HepG2 (cell line): Measurements from ENCODE around the gene P4HA1. TPM values are rescaled to one million over a fixed set of nuclear protein-coding genes. Genes with fewer than 3 reads are reported as not detected.
A peak's percentile ranks its signal among the peaks of the same experiment; 100 is the strongest.

Experiments used
- GATAD1 ChIP-seq: IDR thresholded peaks from 2 replicates; pipeline ENCODE4 v1.6.1; 2016; ENCODE audit warnings: missing genetic modification reagents, missing compliant biosample characterization
- HIVEP1 ChIP-seq: sonication (generic); formaldehyde crosslinking; IDR thresholded peaks from 2 replicates; pipeline ENCODE4 v1.4.0; 2020; ENCODE audit warnings: mild to moderate bottlenecking, missing genetic modification reagents
- MYPOP ChIP-seq: sonication (generic); formaldehyde crosslinking; IDR thresholded peaks from 2 replicates; pipeline ENCODE4 v1.8.1; 2023; ENCODE audit warnings: mild to moderate bottlenecking, moderate library complexity, missing genetic modification reagents
- POLR2G ChIP-seq: fragments of 200-400 bp; formaldehyde crosslinking; IDR thresholded peaks from 2 replicates; pipeline ENCODE4 v1.6.1; 2018; ENCODE audit warnings: mild to moderate bottlenecking, low read depth, low read length, moderate library complexity
- PRDM15 ChIP-seq: sonication (generic); formaldehyde crosslinking; IDR thresholded peaks from 2 replicates; pipeline ENCODE4 v1.4.0; 2020; ENCODE audit warnings: missing genetic modification reagents
- RCOR2 ChIP-seq: IDR thresholded peaks from 2 replicates; pipeline ENCODE4 v1.6.1; 2016; ENCODE audit warnings: missing biosample characterization, missing genetic modification reagents
- SIX1 ChIP-seq: sonication (generic); formaldehyde crosslinking; IDR thresholded peaks from 2 replicates; pipeline ENCODE4 v1.4.0; 2020; ENCODE audit warnings: missing genetic modification reagents, borderline replicate concordance
- SMAD1 ChIP-seq: sonication (generic); formaldehyde crosslinking; IDR thresholded peaks from 2 replicates; pipeline ENCODE4 v1.4.0; 2020; ENCODE audit warnings: missing genetic modification reagents, low read depth, mild to moderate bottlenecking, borderline replicate concordance
- SRSF4 ChIP-seq: fragments of 200-400 bp; formaldehyde crosslinking; IDR thresholded peaks from one replicate; pipeline ENCODE4 v1.6.1; 2018; ENCODE audit warnings: mild to moderate bottlenecking, low read depth, low read length, moderate library complexity; ENCODE audit not compliant: poor library complexity, severe bottlenecking
- ZFP82 ChIP-seq: sonication (generic); formaldehyde crosslinking; IDR thresholded peaks from 2 replicates; pipeline ENCODE4 v1.5.1; 2020; ENCODE audit warnings: mild to moderate bottlenecking, missing genetic modification reagents, borderline replicate concordance
- ZNF333 ChIP-seq: sonication (generic); formaldehyde crosslinking; IDR thresholded peaks from 2 replicates; pipeline ENCODE4 v1.4.0; 2020; ENCODE audit warnings: mild to moderate bottlenecking, missing genetic modification reagents, borderline replicate concordance
- ZNF33A ChIP-seq: sonication (generic); formaldehyde crosslinking; IDR thresholded peaks from 2 replicates; pipeline ENCODE4 v1.5.1; 2020; ENCODE audit warnings: missing genetic modification reagents, mild to moderate bottlenecking, moderate library complexity, borderline replicate concordance
- ZNF816 ChIP-seq: sonication (generic); formaldehyde crosslinking; IDR thresholded peaks from 2 replicates; pipeline ENCODE4 v1.8.0; 2022; ENCODE audit warnings: missing genetic modification reagents, mild to moderate bottlenecking, borderline replicate concordance
- polyA plus RNA-seq, 8 experiments: library from polyadenylated mRNA; depleted of rRNA in 3 of 8; stranded (reverse) in 7 of 8; unstranded in 1 of 8; fragments of >200 nt; fragmentation: Illumina TruSeq in 4 of 8; extraction: Trizol in 4 of 8; gene quantifications; 2 replicates each; pipeline versions ENCODE4 v1.2.1 to v1.2.3, GENCODE V29; 2011 to 2016; ENCODE audit warnings: low read depth in 4 of 8, missing spikeins in 1 of 8, mixed read lengths in 1 of 8; ENCODE audit not compliant: insufficient read depth in 1 of 8
- total RNA-seq, 5 experiments: library from RNA; depleted of rRNA; stranded (reverse); fragments of >200 nt; fragmentation: Illumina TruSeq; extraction: Trizol; gene quantifications; 2 replicates each; pipeline ENCODE4 v1.2.3, GENCODE V29; 2016; ENCODE audit warnings: low read depth in 1 of 5
- TF ChIP-seq, protein P1 (sequence below): sonication (generic); formaldehyde crosslinking; IDR thresholded peaks from 2 replicates; pipeline ENCODE4 v1.4.0; 2020; ENCODE audit warnings: missing genetic modification reagents
- TF ChIP-seq, protein P2 (sequence below): sonication (generic); formaldehyde crosslinking; IDR thresholded peaks from 2 replicates; pipeline ENCODE4 v1.5.0; 2020; ENCODE audit warnings: mild to moderate bottlenecking, missing genetic modification reagents
- TF ChIP-seq, protein P3 (sequence below): sonication (generic); formaldehyde crosslinking; conservative IDR thresholded peaks from 2 replicates; pipeline ENCODE4 v1.8.0; 2022; ENCODE audit warnings: missing genetic modification reagents

The P4HA1 gene
- total and polyA plus RNA-seq, 2 of the 13 experiments (the other 11 are each of a cell fraction or from before 2014, with no cell fraction given), result 63.1 to 196 TPM

- TF ChIP-seq RCOR2 (CRISPR knock-in tag) (peak; percentile 71; the same call in 1 of the 2 replicates), ZNF333 (CRISPR knock-in tag) (peak; percentile 88), SIX1 (no peak; the same call in 1 of the 2 replicates), ZFP82 (peak; percentile 78; the same call in 1 of the 2 replicates), ZNF33A (CRISPR knock-in tag) (no peak), HIVEP1 (CRISPR knock-in tag) (no peak; the same call in 1 of the 2 replicates), MYPOP (no peak; the same call in 1 of the 2 replicates), ZNF816 (CRISPR knock-in tag) (peak; percentile 67), GATAD1 (CRISPR knock-in tag) (peak; percentile 74), SMAD1 (CRISPR knock-in tag) (peak; percentile 82; the same call in 1 of the 2 replicates), SRSF4 (no peak), POLR2G (peak; percentile 100), PRDM15 (CRISPR knock-in tag) (peak; percentile 58; the same call in 1 of the 2 replicates)
- TF ChIP-seq, protein P1, sequence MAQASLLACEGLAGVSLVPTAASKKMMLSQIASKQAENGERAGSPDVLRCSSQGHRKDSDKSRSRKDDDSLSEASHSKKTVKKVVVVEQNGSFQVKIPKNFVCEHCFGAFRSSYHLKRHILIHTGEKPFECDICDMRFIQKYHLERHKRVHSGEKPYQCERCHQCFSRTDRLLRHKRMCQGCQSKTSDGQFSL (CRISPR knock-in tag), result no peak; the same call in 1 of the 2 replicates
- TF ChIP-seq, protein P2, sequence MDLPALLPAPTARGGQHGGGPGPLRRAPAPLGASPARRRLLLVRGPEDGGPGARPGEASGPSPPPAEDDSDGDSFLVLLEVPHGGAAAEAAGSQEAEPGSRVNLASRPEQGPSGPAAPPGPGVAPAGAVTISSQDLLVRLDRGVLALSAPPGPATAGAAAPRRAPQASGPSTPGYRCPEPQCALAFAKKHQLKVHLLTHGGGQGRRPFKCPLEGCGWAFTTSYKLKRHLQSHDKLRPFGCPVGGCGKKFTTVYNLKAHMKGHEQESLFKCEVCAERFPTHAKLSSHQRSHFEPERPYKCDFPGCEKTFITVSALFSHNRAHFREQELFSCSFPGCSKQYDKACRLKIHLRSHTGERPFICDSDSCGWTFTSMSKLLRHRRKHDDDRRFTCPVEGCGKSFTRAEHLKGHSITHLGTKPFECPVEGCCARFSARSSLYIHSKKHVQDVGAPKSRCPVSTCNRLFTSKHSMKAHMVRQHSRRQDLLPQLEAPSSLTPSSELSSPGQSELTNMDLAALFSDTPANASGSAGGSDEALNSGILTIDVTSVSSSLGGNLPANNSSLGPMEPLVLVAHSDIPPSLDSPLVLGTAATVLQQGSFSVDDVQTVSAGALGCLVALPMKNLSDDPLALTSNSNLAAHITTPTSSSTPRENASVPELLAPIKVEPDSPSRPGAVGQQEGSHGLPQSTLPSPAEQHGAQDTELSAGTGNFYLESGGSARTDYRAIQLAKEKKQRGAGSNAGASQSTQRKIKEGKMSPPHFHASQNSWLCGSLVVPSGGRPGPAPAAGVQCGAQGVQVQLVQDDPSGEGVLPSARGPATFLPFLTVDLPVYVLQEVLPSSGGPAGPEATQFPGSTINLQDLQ, result peak; percentile 100
- TF ChIP-seq, protein P3, sequence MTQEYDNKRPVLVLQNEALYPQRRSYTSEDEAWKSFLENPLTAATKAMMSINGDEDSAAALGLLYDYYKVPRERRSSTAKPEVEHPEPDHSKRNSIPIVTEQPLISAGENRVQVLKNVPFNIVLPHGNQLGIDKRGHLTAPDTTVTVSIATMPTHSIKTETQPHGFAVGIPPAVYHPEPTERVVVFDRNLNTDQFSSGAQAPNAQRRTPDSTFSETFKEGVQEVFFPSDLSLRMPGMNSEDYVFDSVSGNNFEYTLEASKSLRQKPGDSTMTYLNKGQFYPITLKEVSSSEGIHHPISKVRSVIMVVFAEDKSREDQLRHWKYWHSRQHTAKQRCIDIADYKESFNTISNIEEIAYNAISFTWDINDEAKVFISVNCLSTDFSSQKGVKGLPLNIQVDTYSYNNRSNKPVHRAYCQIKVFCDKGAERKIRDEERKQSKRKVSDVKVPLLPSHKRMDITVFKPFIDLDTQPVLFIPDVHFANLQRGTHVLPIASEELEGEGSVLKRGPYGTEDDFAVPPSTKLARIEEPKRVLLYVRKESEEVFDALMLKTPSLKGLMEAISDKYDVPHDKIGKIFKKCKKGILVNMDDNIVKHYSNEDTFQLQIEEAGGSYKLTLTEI (CRISPR knock-in tag), result no peak
Measured at GRCh38 chr10:73096449-73097304, at the start of gene P4HA1 (continued).
